NCI-H187 treated with DMSO at 0.1 percent for 48 hours (cell line): ENCODE data around the gene ZNF644.
"Not testable (repeated sequence)": the region's sequence is repeated elsewhere in the genome, so short reads cannot be mapped to it uniquely, and the experiment has no call there.

Experiments
- DNase-seq: peaks from one replicate; lab custom pipeline; 2025; lab: John Stamatoyannopoulos, UW

The ZNF644 gene

GRCh38 chr1:90986953-90987352 is 34.9 kb downstream of the ZNF644 start:
- DNase-seq = no peak

DNA sequence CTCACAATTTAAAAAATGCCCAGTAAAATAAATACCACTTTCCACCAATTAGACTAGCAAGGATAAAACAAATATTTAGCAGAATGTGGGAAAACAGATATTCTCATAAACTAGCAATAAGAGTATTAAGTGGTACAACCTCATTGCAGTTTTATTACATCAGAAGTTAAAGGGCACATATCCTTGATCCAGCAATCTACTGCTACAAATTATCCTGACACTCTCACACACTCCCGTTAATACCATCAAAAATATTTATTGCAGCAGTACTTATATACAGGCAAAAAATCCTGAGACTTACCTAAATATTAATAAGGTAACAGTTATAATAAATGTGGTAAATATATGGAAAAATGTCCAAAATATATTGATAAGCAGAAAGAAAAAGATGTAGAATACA is 44.3 kb downstream of the ZNF644 start:
- DNase-seq = no peak

DNA sequence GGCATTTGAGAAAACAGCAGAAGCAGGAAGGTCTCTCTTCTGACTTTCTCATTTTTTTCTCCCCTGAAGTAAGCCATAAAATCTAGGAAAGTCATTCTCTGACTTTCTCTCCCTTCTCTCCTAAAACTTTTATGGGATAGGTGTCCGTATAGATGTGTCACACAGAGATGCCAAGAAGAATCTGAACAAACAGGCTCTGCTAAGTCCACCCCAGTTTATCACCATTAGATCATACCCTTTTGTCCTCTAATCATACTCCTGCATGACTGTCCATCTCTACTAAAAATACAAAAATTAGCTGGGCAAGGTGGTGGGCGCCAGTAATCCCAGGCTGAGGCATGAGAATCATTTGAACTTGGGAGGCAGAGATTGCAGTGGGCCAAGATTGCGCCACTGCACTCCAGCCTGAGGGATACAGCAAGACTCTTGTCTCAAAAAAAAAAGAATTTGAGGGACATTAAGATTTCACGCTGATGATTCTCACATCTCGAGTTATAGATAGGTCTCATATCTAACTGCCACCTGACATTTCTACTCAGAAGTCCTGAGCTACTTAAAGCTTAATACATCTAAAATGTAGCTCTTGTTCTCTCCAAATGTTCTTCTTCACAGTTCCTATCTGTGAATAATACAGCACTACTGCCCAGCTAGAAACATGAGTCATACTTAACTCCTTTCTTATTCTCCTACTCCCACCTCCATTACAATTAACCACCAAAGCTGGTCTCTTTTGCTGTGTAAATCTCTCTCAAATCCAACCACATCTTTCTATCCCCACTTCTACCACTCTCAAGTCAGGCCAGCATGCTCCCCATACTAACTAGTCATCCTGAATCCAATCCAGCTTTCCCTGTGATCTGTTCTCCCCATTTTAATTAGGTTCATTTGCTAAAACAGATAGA is 47.7 kb downstream of the ZNF644 start:
- no peak for DNase-seq

DNA sequence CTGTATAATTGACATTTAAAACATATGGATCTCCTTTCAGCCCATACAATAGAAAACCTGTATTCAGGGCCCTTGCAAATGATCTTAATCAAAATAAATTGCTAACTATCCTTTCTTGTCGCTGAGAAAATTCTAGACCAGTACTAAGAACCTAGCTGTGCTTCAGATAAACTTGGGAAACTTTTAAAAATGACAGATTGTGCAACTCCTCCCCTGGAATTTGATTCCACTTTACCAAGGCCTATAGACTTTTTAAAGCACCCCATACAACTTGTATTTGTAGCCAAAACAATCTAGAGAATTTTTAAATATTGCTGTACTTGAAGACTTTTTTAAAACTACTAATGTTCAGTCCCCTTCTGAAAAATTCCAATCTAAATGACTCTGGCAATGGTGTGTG is 51.6 kb downstream of the ZNF644 start:
- DNase-seq = no peak

DNA sequence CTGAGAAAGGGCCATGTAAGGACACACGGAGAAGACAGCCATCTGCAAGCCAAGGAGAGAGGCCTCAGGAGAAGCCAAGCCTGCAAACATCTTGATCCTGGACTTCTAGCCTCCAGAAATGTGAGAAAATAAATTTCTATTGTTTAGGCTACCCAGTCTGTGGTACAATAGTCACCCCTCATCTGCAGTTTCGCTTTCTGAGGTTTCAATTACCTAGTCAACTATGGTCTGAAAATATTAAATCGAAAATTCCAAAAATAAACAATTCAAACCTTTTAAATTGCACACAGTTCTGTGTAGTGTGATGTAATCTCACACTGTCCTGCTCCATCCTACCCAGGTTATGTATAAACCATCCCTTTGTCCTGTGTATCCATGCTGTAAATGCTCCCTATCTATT is 52.6 kb downstream of the ZNF644 start:
- DNase-seq = no peak

- no peak for DNase-seq
Measured at GRCh38 chr1:90964444-90965035, 57.3 kb downstream of the ZNF644 start.

- DNase-seq = no peak
Measured at GRCh38 chr1:90963651-90964050, 58.2 kb downstream of the ZNF644 start.

GRCh38 chr1:90963236-90963635 is 58.6 kb downstream of the ZNF644 start:
- no peak for DNase-seq

- DNase-seq = no peak
Measured at GRCh38 chr1:90959352-90960206, 62.3 kb downstream of the ZNF644 start.

- no peak for DNase-seq
Measured at GRCh38 chr1:90957497-90957896, 64.3 kb downstream of the ZNF644 start.

- DNase-seq = no peak
Measured at GRCh38 chr1:90955769-90956168, 66.1 kb downstream of the ZNF644 start.

DNA sequence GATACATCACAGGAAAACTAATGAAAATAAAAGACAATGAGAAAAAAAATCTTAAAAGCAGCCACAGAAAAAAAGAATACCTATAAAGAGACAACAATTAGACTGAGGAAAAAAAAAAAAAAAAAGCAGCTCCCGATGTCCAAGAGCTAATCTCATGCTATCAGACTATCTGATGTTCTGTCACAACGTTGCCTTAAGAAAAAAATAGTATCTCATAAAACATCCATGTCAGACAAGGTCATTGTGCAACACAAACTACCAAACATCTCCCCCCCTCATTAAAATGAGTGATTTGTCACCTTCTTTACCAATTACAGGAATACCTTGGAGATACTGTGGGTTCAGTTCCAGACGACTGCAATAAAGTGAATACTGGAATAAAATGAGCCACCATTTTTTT is 68.9 kb downstream of the ZNF644 start:
- DNase-seq = no peak

- no peak for DNase-seq
Measured at GRCh38 chr1:90951009-90951408, 70.8 kb downstream of the ZNF644 start.

- no peak for DNase-seq
Measured at GRCh38 chr1:90948301-90948700, 73.5 kb downstream of the ZNF644 start.

DNA sequence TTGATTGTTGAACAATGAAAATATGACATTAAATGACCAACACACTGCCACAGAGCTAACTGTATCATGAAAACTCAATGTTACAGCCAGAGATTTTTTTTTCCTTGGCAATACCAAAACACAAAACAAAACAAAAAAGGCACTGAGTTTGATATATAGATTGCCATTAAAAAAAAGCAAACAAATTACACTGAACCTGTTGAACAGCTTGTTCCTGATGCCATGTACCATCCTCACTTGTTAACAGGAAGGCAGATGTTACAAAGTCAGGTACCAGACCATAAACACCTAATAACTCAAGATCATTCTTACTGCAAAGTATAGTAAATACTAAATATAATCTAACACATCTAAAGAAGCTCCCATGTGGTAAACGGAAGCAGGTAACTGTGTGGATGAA is 75.2 kb downstream of the ZNF644 start:
- no peak for DNase-seq

DNA sequence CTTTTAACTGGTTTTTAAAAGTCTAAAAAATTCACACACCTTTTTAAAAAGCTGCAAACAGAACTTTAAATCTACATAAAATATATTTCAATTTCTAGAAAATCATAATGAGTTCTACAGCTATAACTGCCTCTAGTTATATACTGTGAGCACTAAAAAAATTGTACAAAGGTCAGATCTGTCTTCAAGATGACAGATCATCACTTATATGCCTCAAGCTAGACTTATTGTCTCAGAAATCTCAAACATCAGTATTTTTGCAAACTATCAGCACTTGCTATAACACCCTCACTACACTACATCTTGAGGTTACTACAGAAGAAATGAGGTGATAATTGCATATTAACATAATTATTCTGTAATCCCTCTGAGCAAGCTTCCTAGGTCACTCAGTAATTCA is 76.5 kb downstream of the ZNF644 start:
- no peak for DNase-seq

DNA sequence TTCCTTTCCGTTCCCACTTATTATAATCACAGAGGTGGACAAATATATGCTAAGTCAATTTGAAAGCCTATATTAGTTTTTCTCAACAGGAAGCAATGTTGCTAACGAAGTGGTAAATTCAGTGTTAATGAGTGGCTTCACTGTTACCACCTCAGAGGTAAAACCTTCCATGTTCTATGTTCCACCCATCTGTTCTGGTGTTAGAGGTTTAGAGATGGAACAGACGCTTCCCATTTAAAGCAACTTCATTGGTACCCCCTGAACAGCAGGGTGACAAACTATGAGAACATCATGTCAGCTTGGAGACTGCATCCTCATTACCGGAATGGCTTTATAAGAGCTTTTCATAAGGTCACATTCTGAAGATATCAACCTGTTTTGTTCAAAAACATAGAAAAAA is 77.9 kb downstream of the ZNF644 start:
- no peak for DNase-seq

- DNase-seq = no peak
Measured at GRCh38 chr1:90940746-90941145, 81.1 kb downstream of the ZNF644 start.

GRCh38 chr1:90936731-90937130 is 85.1 kb downstream of the ZNF644 start:
- no peak for DNase-seq

- no peak for DNase-seq
Measured at GRCh38 chr1:90936061-90936460, 85.8 kb downstream of the ZNF644 start.

- DNase-seq = not testable (repeated sequence)
Measured at GRCh38 chr1:90928231-90928630, 93.6 kb downstream of the ZNF644 start.

DNA sequence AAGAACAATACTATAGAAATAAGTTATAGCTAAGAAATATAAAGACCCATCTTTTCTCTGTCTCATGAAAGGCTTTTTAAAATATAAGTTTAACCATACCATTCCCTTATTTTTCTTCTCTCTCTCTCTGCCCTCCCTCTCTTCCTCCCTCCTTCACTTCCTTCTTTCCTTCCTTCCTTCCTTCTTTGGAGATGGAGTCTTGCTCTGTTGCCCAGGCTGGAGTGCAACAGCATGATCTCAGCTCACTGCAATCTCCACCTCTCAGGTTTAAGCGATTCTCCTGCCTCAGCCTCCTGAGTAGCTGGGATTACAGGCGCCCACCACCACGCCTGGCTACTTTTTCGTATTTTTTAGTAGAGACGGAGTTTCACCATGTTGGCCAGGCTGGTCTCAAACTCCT is 94.2 kb downstream of the ZNF644 start:
- not testable (repeated sequence) for DNase-seq

GRCh38 chr1:90926971-90927370 is 94.9 kb downstream of the ZNF644 start:
- no peak for DNase-seq
